Measurements from ENCODE around the gene DLL4.
A peak's percentile ranks its signal among the peaks of the same experiment; 100 is the strongest.

Gene DLL4

DNA sequence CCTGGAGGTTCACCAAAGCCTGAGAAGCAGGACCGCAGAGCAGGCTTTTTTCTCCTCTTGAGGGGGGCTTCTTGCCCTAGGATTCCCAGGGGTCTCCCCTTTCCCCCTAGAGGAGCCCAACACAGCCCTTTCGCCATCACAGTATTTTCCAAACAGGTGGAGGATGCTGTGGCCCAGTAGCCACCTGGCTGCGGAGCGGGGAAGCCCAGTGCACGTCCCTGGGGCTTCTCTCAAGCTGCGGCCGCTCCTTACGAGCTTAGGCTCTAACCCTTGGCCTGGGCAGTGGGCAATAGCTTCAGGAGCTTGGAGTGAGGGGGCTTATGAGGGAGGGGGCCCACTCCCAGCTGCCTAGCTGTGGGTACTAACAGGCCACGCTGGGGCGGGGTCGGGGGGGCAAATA lies 11.6 kb upstream of the DLL4 start:
- Histone ChIP-seq H3K27ac (ENCODE audit: insufficient read depth, low read depth, low read length, poor library complexity, severe bottlenecking) (no peak overlapping the region), H3K4me3 (ENCODE audit: insufficient read depth, low read depth, low read length) (no peak overlapping the region), H3K4me1 (ENCODE audit: control insufficient read depth, insufficient read depth, low read length) (peaks cover 9% of the 10 kb centered on the region), H3K36me3 (ENCODE audit: control insufficient read depth, insufficient read depth, low read length) (no peaks in the 10 kb centered on the region), H3K27me3 (ENCODE audit: control insufficient read depth, insufficient read depth, low read length, poor library complexity, severe bottlenecking) (peaks cover 54% of the 10 kb centered on the region), H3K9me3 (ENCODE audit: control insufficient read depth, low read length) (no peaks in the 10 kb centered on the region)
- WGBS, 2 experiments: 70 to 75% methylated on average over 11 of the region's 11 CpGs

DNA sequence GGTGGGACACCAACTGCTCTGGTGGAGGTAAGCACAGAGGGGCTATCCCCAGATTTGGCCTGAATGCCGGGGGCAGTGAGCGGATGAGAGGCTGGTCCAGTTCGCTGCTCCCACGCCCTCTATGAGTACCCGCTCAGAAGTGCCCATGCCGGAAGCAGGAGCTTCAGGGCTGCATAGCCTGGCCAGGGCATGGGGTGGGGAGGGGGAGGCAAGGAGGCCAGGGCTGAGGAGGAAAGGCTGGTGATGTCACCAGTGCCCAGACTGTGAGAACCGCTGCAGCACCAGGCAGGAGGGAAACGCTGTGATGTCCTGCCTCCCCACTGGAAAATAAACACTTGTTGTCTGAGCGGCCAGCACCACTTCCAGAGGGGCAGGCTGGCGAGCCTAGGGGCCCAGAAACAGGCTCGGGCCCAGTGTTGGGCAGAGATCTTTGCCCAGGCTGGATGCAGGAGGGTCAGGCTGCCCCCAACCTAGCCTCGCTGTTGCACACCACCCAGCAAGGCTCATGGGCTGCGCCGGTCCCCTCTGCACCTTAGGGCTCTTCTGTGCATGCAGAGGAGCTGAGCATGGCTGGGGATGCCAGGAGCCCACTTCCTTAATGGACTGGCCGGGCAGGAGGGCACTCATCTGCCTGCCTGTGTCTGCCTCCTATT lies 10.9 kb upstream of the DLL4 start:
- no peaks in the 10 kb centered on the region for H3K36me3 ChIP-seq (ENCODE audit: control insufficient read depth, insufficient read depth, low read length)
- H3K27me3 ChIP-seq (ENCODE audit: control insufficient read depth, insufficient read depth, low read length, poor library complexity, severe bottlenecking): peaks cover 61% of the 10 kb centered on the region
- no peak overlapping the region for H3K4me3 ChIP-seq (ENCODE audit: insufficient read depth, low read depth, low read length)
- no peaks in the 10 kb centered on the region for H3K9me3 ChIP-seq (ENCODE audit: control insufficient read depth, low read length)
- no peak overlapping the region for H3K27ac ChIP-seq (ENCODE audit: insufficient read depth, low read depth, low read length, poor library complexity, severe bottlenecking)
- 85 to 86% methylated on average over 15 of the region's 15 CpGs for WGBS, 2 experiments
- peaks cover 9% of the 10 kb centered on the region for H3K4me1 ChIP-seq (ENCODE audit: control insufficient read depth, insufficient read depth, low read length)

DNA sequence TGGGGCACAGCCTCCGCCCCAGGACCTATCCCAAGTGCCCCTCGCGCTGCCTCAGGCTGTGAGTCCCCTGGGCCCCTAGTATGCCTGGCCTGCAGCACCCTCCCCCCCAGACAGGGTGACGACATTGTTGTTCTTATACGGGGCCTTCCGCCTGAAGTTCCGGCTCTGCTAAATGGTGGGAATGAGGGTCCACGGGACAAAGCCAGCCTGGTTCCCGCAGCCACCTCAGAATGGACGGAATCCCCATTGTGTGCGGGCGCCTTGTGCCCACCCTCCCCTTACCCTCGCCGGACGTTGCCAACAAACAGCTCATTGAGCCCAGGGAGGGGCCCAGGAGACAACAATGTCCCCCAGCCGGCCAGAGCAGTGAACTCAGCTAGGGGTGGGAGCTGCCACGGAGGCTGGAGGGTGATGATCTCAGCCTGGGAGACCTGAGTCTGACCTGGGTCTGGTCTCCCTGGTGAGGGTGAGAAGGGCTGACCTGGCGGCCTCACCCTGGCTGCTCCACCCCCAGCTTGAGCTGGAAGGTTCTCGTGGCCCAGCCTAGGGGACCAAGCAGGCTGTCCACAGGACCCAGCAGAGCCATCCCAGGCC lies 10.2 kb upstream of the DLL4 start:
- Histone ChIP-seq H3K36me3 (ENCODE audit: control insufficient read depth, insufficient read depth, low read length) (no peaks in the 10 kb centered on the region), H3K9me3 (ENCODE audit: control insufficient read depth, low read length) (no peaks in the 10 kb centered on the region), H3K4me3 (ENCODE audit: insufficient read depth, low read depth, low read length) (no peak overlapping the region), H3K27ac (ENCODE audit: insufficient read depth, low read depth, low read length, poor library complexity, severe bottlenecking) (no peak overlapping the region), H3K27me3 (ENCODE audit: control insufficient read depth, insufficient read depth, low read length, poor library complexity, severe bottlenecking) (peaks cover 67% of the 10 kb centered on the region), H3K4me1 (ENCODE audit: control insufficient read depth, insufficient read depth, low read length) (peaks cover 9% of the 10 kb centered on the region)
- WGBS, 2 experiments: 81 to 82% methylated on average over 19 of the region's 19 CpGs

DNA sequence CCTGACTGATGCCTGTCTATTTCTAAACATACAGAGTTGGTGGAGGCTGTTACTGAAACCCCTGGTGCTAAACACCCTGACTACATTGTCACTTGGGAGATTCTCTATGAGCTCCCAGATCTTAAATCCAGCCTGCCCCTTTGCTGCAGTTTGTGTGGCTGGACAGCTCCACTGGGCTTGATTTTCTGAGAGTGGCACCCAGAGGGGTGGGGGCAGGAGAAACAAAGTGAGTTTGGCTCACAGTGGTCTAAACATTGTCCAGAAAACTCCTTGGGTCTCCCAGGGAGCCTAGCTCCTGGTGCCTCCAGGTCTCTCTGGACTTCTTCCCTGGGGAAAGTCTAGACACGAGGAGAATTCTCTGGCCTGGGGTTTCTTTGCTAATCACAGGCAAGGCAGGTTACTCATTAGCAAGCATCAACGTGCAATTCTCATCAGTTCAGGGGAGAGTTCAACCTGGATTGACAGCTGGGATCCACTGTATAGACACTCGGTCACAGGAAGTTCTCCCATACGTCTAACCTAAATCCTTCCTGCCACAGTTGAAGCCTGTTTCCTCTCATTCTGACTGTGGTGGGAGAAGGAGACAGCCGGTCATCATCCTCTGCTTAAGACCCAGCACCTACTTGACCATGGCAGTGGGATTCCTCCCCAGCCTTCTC lies 7.1 kb upstream of the DLL4 start:
- H3K27ac ChIP-seq (ENCODE audit: insufficient read depth, low read depth, low read length, poor library complexity, severe bottlenecking): no peak overlapping the region
- no peaks in the 10 kb centered on the region for H3K36me3 ChIP-seq (ENCODE audit: control insufficient read depth, insufficient read depth, low read length)
- H3K9me3 ChIP-seq (ENCODE audit: control insufficient read depth, low read length): no peaks in the 10 kb centered on the region
- no peak overlapping the region for H3K4me3 ChIP-seq (ENCODE audit: insufficient read depth, low read depth, low read length)
- 65 to 68% methylated on average over 5 of the region's 5 CpGs for WGBS, 2 experiments
- H3K27me3 ChIP-seq (ENCODE audit: control insufficient read depth, insufficient read depth, low read length, poor library complexity, severe bottlenecking): peaks cover 92% of the 10 kb centered on the region
- peaks cover 23% of the 10 kb centered on the region for H3K4me1 ChIP-seq (ENCODE audit: control insufficient read depth, insufficient read depth, low read length)

DNA sequence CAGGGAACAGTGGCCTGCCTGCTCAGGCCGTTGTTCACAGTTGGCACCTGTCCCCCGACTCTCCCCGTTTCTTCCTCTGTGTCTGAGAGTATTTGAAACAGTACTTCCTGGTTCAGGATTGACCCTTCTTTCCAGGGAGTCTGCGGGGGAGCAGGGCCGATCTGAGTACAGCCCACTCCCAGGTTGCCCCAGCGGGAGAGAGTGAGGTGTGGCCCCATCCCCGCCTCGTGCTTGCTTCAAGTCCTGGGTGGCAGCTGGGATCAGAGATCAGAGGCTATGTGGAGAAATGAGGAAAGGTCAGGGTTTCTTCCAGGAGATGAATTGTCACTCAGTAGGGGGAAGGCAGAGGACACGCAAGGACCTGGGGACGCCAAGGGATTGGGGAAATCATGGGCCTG lies 6.5 kb upstream of the DLL4 start:
- peaks cover 27% of the 10 kb centered on the region for H3K4me1 ChIP-seq (ENCODE audit: control insufficient read depth, insufficient read depth, low read length)
- H3K9me3 ChIP-seq (ENCODE audit: control insufficient read depth, low read length): no peaks in the 10 kb centered on the region
- H3K27me3 ChIP-seq (ENCODE audit: control insufficient read depth, insufficient read depth, low read length, poor library complexity, severe bottlenecking): peaks cover 94% of the 10 kb centered on the region
- H3K36me3 ChIP-seq (ENCODE audit: control insufficient read depth, insufficient read depth, low read length): no peaks in the 10 kb centered on the region
- H3K27ac ChIP-seq (ENCODE audit: insufficient read depth, low read depth, low read length, poor library complexity, severe bottlenecking): no peak overlapping the region
- 73% methylated on average over 10 of the region's 10 CpGs for WGBS, 2 experiments
- H3K4me3 ChIP-seq (ENCODE audit: insufficient read depth, low read depth, low read length): no peak overlapping the region

- Histone ChIP-seq H3K4me1 (ENCODE audit: control insufficient read depth, insufficient read depth, low read length) (peaks cover 35% of the 10 kb centered on the region), H3K4me3 (ENCODE audit: insufficient read depth, low read depth, low read length) (no peak overlapping the region), H3K27ac (ENCODE audit: insufficient read depth, low read depth, low read length, poor library complexity, severe bottlenecking) (no peak overlapping the region), H3K36me3 (ENCODE audit: control insufficient read depth, insufficient read depth, low read length) (no peaks in the 10 kb centered on the region), H3K9me3 (ENCODE audit: control insufficient read depth, low read length) (no peaks in the 10 kb centered on the region), H3K27me3 (ENCODE audit: control insufficient read depth, insufficient read depth, low read length, poor library complexity, severe bottlenecking) (peaks cover 100% of the 10 kb centered on the region)
- WGBS, 2 experiments: 80 to 84% methylated on average over 9 of the region's 9 CpGs
Observed at GRCh38 chr15:40923551-40923950, 5.6 kb upstream of the DLL4 start.

GRCh38 chr15:40925495-40925862 lies 3.7 kb upstream of the DLL4 start:
- Histone ChIP-seq H3K36me3 (ENCODE audit: control insufficient read depth, insufficient read depth, low read length) (no peaks in the 10 kb centered on the region), H3K27ac (ENCODE audit: insufficient read depth, low read depth, low read length, poor library complexity, severe bottlenecking) (no peak overlapping the region), H3K9me3 (ENCODE audit: control insufficient read depth, low read length) (no peaks in the 10 kb centered on the region), H3K4me1 (ENCODE audit: control insufficient read depth, insufficient read depth, low read length) (peaks cover 46% of the 10 kb centered on the region), H3K27me3 (ENCODE audit: control insufficient read depth, insufficient read depth, low read length, poor library complexity, severe bottlenecking) (peaks cover 100% of the 10 kb centered on the region), H3K4me3 (ENCODE audit: insufficient read depth, low read depth, low read length) (peak overlapping the region; percentile 25)
- WGBS, 2 experiments: 2 to 3% methylated on average over 30 of the region's 30 CpGs

DNA sequence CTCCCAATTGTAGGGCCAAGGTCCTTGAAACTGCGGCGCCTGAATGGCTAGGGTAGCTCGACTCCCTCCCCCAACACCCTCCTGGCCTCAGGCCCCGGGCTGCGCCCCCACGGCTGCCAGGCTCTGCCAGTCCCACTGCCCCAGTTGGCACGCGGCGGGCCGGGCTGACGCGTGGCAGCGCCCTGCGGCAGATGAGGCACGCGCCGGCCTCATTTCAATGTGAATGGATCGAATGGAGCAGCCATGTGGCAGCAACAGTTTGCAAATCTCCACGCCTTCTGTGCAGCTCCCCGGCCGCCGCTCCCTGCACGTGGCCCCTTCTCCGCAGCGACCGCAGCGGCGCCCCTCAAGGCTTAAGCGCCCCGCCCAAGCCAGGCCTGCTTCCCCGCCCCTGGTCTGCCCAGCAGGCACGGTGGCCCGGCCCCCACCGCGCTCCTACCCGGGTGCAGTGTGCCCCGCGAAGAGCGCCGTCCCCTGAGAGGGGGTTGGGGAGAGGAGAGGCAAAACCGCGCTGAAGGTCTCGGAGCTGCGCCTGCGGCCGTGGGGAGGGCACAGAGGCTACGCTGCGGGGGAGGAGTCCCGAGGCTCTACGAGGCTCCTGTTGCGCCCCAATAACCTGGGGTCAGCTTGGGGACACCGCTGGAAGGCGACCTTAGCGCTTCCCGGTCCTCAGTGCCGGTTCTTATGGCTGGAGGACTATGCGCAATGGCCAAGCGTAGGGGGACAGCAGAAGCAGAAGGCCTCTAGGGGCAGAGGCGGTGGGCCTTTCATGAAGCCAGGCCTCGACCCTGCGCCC lies 3.1 kb upstream of the DLL4 start:
- no peaks in the 10 kb centered on the region for H3K9me3 ChIP-seq (ENCODE audit: control insufficient read depth, low read length)

DNA sequence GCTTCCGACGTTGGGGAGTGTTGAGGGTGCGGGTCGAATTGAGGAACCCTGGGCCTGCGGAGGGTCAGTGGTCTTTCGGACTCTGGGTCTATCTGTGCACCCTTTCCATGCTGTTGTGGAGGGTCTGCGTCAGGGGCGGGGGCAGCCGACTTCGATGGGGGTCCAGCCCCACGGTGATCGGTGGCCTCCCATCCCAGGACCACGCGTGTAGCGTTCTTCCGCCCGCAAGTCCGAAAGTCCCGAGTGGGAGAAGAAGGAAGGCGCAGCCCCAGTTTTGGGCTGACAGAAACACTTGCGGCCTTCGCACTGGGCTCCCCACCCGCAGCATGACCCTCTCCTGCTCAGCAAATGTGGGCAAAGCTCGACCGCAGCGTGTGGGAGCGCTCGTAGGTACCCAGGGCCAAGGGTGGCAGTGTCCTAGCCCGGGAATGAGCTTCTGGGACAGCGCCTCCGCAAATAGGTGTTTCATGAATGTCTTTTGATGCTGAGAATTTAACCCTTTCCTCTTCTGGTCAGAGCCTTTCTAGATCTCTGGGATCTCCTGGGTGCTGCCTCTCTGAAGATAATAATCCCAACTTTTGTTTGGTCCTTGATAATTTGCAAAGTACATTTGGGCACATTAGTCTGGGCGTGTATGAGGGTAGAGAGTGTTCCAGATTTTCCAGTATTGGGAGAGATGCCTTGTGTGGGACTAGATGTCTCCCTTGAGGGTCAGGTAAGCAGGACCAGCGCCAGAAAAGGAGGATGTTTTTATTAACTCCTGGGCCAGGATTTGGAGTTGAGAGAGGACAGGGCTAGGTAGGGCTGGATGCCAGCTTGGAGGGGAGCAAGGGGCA lies 2.3 kb upstream of the DLL4 start:
- WGBS, 2 experiments: 6 to 8% methylated on average over 33 of the region's 33 CpGs
- no peak overlapping the region for H3K27ac ChIP-seq (ENCODE audit: insufficient read depth, low read depth, low read length, poor library complexity, severe bottlenecking)

More for the DNA sequence above, 3.1 kb upstream of the DLL4 start:
- WGBS, 2 experiments: 1% methylated on average over 61 of the region's 61 CpGs
- Histone ChIP-seq H3K27me3 (ENCODE audit: control insufficient read depth, insufficient read depth, low read length, poor library complexity, severe bottlenecking) (peaks cover 100% of the 10 kb centered on the region), H3K4me1 (ENCODE audit: control insufficient read depth, insufficient read depth, low read length) (peaks cover 50% of the 10 kb centered on the region), H3K36me3 (ENCODE audit: control insufficient read depth, insufficient read depth, low read length) (no peaks in the 10 kb centered on the region), H3K27ac (ENCODE audit: insufficient read depth, low read depth, low read length, poor library complexity, severe bottlenecking) (no peak overlapping the region), H3K4me3 (ENCODE audit: insufficient read depth, low read depth, low read length) (peak overlapping the region; percentile 25)

More for the DNA sequence above, 2.3 kb upstream of the DLL4 start:
- H3K4me3 ChIP-seq (ENCODE audit: insufficient read depth, low read depth, low read length): no peak overlapping the region
- H3K4me1 ChIP-seq (ENCODE audit: control insufficient read depth, insufficient read depth, low read length): peaks cover 54% of the 10 kb centered on the region
- H3K9me3 ChIP-seq (ENCODE audit: control insufficient read depth, low read length): no peaks in the 10 kb centered on the region
- H3K36me3 ChIP-seq (ENCODE audit: control insufficient read depth, insufficient read depth, low read length): no peaks in the 10 kb centered on the region
- peaks cover 100% of the 10 kb centered on the region for H3K27me3 ChIP-seq (ENCODE audit: control insufficient read depth, insufficient read depth, low read length, poor library complexity, severe bottlenecking)

All from ectodermal cell (in vitro differentiated cells).